ENCODE results near the gene SH3BGR. TPM values are rescaled to one million over a fixed set of nuclear protein-coding genes. Genes with fewer than 3 reads are reported as not detected.

SH3BGR gene
- total and polyA plus RNA-seq, 2 donors (not counting 1 experiment from before 2014, with no cell fraction given): 1.8 to 6.8 TPM

GRCh38 chr21:39542736-39543135 lies 91.0 kb downstream of the SH3BGR start:
- DNase-seq (ENCODE audit: low read depth in 2 of 2): no peak
- Histone ChIP-seq H3K36me3 (ENCODE audit: control insufficient read depth, insufficient read depth, low read length) (no peaks in the 10 kb centered on the region), H3K9ac (ENCODE audit: insufficient read depth, low read length) (no peak overlapping the region), H3K27ac (ENCODE audit: insufficient read depth, low read length) (no peak overlapping the region), H3K79me2 (ENCODE audit: control insufficient read depth, insufficient read depth, low read length) (no peaks in the 10 kb centered on the region), H2AFZ (ENCODE audit: low read length) (no peak overlapping the region), H3K9me3 (ENCODE audit: control insufficient read depth, insufficient read depth, low read depth, low read length) (no peaks in the 10 kb centered on the region), H3K4me2 (ENCODE audit: extremely low read depth, insufficient read depth, low read length) (no peak overlapping the region), H3K4me3 (replicated peaks in 1 of 4; ENCODE audit: control extremely low read depth in 1 of 4, insufficient read depth in 1 of 4, low read depth in 3 of 4, low read length in 4 of 4) (no peak overlapping the region), H3K27me3 (ENCODE audit: control insufficient read depth, insufficient read depth, low read length) (no peaks in the 10 kb centered on the region), H4K20me1 (ENCODE audit: control insufficient read depth, extremely low read depth, insufficient read depth, low read length) (no peaks in the 10 kb centered on the region), H3K4me1 (ENCODE audit: control insufficient read depth, extremely low read depth, insufficient read depth, low read length) (no peaks in the 10 kb centered on the region)
- TF ChIP-seq, protein P1, sequence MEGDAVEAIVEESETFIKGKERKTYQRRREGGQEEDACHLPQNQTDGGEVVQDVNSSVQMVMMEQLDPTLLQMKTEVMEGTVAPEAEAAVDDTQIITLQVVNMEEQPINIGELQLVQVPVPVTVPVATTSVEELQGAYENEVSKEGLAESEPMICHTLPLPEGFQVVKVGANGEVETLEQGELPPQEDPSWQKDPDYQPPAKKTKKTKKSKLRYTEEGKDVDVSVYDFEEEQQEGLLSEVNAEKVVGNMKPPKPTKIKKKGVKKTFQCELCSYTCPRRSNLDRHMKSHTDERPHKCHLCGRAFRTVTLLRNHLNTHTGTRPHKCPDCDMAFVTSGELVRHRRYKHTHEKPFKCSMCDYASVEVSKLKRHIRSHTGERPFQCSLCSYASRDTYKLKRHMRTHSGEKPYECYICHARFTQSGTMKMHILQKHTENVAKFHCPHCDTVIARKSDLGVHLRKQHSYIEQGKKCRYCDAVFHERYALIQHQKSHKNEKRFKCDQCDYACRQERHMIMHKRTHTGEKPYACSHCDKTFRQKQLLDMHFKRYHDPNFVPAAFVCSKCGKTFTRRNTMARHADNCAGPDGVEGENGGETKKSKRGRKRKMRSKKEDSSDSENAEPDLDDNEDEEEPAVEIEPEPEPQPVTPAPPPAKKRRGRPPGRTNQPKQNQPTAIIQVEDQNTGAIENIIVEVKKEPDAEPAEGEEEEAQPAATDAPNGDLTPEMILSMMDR (conservative IDR thresholded peaks at IDR 0.05 in 1 of 2, IDR thresholded peaks at IDR 0.05 in 1 of 2; ENCODE audit: low read depth in 1 of 2, low read length in 2 of 2): no peak
- TF ChIP-seq EZH2 (IDR thresholded peaks at IDR 0.05; ENCODE audit: low read length, missing control alignments): no peak

DNA sequence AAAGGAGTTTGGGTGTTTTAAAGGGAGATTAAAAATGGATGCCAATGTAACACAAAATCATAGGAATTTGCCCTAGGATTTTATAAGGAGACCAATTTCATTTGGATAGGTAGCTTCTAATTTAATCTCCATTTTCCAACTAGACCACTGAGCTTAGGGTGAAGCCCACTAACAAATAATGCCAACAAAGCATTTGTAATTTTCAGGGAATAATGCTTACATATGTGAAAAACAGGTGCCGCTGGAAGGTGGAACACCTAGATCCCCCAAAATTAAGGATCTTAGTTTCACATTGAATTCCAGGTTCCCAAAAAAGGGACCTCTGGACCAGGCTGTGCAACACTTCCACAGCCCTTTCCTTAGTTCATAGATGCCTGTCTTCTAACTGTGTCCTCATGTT lies 94.8 kb downstream of the SH3BGR start:
- Histone ChIP-seq H3K9me3 (ENCODE audit: control insufficient read depth, insufficient read depth, low read depth, low read length) (no peaks in the 10 kb centered on the region), H3K4me1 (ENCODE audit: control insufficient read depth, extremely low read depth, insufficient read depth, low read length) (no peaks in the 10 kb centered on the region), H3K79me2 (ENCODE audit: control insufficient read depth, insufficient read depth, low read length) (no peaks in the 10 kb centered on the region), H3K27ac (ENCODE audit: insufficient read depth, low read length) (no peak overlapping the region), H3K27me3 (ENCODE audit: control insufficient read depth, insufficient read depth, low read length) (no peaks in the 10 kb centered on the region), H3K36me3 (ENCODE audit: control insufficient read depth, insufficient read depth, low read length) (no peaks in the 10 kb centered on the region), H4K20me1 (ENCODE audit: control insufficient read depth, extremely low read depth, insufficient read depth, low read length) (no peaks in the 10 kb centered on the region), H2AFZ (ENCODE audit: low read length) (no peak overlapping the region), H3K9ac (ENCODE audit: insufficient read depth, low read length) (no peak overlapping the region), H3K4me2 (ENCODE audit: extremely low read depth, insufficient read depth, low read length) (no peak overlapping the region), H3K4me3 (replicated peaks in 1 of 4; ENCODE audit: control extremely low read depth in 1 of 4, insufficient read depth in 1 of 4, low read depth in 3 of 4, low read length in 4 of 4) (no peak overlapping the region)
- no peak for TF ChIP-seq EZH2 (IDR thresholded peaks at IDR 0.05; ENCODE audit: low read length, missing control alignments)
- TF ChIP-seq, protein P1 (conservative IDR thresholded peaks at IDR 0.05 in 1 of 2, IDR thresholded peaks at IDR 0.05 in 1 of 2; ENCODE audit: low read depth in 1 of 2, low read length in 2 of 2): no peak
- no peak for DNase-seq (ENCODE audit: low read depth in 2 of 2)

DNA sequence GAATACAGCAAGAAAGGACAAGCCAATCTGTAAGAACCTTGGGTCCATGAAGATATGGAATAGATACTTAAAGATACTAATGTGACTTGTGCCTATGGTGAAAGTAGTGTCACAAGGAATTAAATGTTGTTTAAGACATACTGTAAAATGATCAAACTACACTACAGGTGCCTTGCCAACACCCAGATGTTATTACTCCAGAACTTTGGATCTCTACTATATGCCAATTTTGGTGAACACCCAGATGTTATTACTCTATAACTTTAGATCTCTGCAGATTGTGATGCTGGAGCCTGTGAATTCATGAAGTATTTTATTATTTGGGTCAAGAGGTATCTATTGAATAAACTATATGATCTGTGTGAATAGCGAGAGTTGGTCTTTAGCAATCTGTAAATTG lies 101.1 kb downstream of the SH3BGR start:
- DNase-seq (ENCODE audit: low read depth in 2 of 2): no peak
- Histone ChIP-seq H3K4me3 (replicated peaks in 1 of 4; ENCODE audit: control extremely low read depth in 1 of 4, insufficient read depth in 1 of 4, low read depth in 3 of 4, low read length in 4 of 4) (no peak overlapping the region), H2AFZ (ENCODE audit: low read length) (no peak overlapping the region), H3K79me2 (ENCODE audit: control insufficient read depth, insufficient read depth, low read length) (no peaks in the 10 kb centered on the region), H3K27ac (ENCODE audit: insufficient read depth, low read length) (no peak overlapping the region), H3K9me3 (ENCODE audit: control insufficient read depth, insufficient read depth, low read depth, low read length) (no peaks in the 10 kb centered on the region), H3K36me3 (ENCODE audit: control insufficient read depth, insufficient read depth, low read length) (no peaks in the 10 kb centered on the region), H3K27me3 (ENCODE audit: control insufficient read depth, insufficient read depth, low read length) (no peaks in the 10 kb centered on the region), H3K4me2 (ENCODE audit: extremely low read depth, insufficient read depth, low read length) (no peak overlapping the region), H3K9ac (ENCODE audit: insufficient read depth, low read length) (no peak overlapping the region), H4K20me1 (ENCODE audit: control insufficient read depth, extremely low read depth, insufficient read depth, low read length) (no peaks in the 10 kb centered on the region), H3K4me1 (ENCODE audit: control insufficient read depth, extremely low read depth, insufficient read depth, low read length) (no peaks in the 10 kb centered on the region)
- no peak for TF ChIP-seq EZH2 (IDR thresholded peaks at IDR 0.05; ENCODE audit: low read length, missing control alignments)
- TF ChIP-seq, protein P1 (conservative IDR thresholded peaks at IDR 0.05 in 1 of 2, IDR thresholded peaks at IDR 0.05 in 1 of 2; ENCODE audit: low read depth in 1 of 2, low read length in 2 of 2): no peak

Data from fibroblast of lung (primary cell).